MG63 (cell line): ENCODE data around the gene FMNL3. TPM values are rescaled to one million over a fixed set of nuclear protein-coding genes. Genes with fewer than 3 reads are reported as not detected.
A peak's percentile ranks its signal among the peaks of the same experiment; 100 is the strongest.
"Not testable (repeated sequence)": the region's sequence is repeated elsewhere in the genome, so short reads cannot be mapped to it uniquely, and the experiment has no call there.

ENCODE experiments used
- DNase-seq: peaks from one replicate; pipeline ENCODE4 v3.0.0-alpha.2; 2020
- H3K27me3 ChIP-seq: fragments of 250-450 bp; sonication (Bioruptor Pico); 2 replicates; pipeline ENCODE4 v1.5.1; 2020; ENCODE audit warnings: mild to moderate bottlenecking, moderate library complexity
- H3K36me3 ChIP-seq: fragments of 250-450 bp; sonication (Bioruptor Pico); 2 replicates; pipeline ENCODE4 v1.5.1; 2020; ENCODE audit warnings: mild to moderate bottlenecking, moderate library complexity
- H3K4me3 ChIP-seq: fragments of 250-450 bp; sonication (Bioruptor Pico); 2 replicates; pipeline ENCODE4 v1.5.1; 2020; ENCODE audit warnings: mild to moderate bottlenecking, moderate library complexity
- H3K9me3 ChIP-seq: fragments of 250-450 bp; sonication (Bioruptor Pico); 2 replicates; pipeline ENCODE4 v1.5.1; 2020; ENCODE audit warnings: mild to moderate bottlenecking, moderate library complexity
- total RNA-seq: library from RNA; depleted of rRNA; stranded (reverse); fragments of >200 nt; shearing (Covaris generic); gene quantifications from 2 replicates; pipeline ENCODE4 v1.2.3, GENCODE V29; 2014; ENCODE audit warnings: low replicate concordance; rRNA removed

Gene FMNL3
- total RNA-seq, result 8.8 and 12.8 TPM in 2 replicates

DNA sequence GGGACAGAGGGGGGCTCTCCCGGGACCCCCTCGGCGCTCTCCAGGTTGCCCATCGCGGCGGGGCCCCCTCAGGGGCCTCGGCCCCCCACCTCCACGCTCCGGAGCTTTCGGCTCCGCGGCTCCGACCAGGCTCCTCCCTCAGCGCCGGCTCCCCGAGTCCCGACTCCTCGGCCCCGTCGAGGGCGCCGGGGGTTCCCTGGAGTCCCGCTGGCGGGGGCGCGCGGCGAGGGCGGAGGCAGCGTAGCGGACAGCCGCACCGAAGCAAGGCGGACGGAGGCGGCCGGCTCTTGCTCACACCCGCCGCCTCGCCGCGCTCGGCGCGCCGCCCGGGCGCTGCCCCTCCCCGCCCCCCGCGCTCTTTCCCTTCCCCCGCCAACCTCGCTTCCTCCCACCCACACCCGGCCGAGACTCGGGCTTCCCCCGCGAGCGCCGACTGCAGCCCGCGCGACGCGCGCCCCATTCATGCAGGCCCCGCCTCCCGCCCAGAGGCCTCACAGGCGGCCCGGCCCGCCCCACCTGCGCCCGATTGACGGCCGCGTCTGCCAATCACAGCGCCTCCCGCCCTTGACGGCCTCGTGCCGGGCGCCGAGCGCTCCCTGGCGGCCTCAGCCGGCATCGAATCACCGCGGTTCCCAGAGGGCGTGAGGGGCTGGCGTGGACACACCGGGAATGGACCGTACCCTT is at the start of gene FMNL3:
Gene FMNL3 (minus strand): TSS at position 278 of the 684 bp plus-strand sequence. CDS start 225 bp downstream, at position 53.
- peak; percentile 97 for DNase-seq
- H3K9me3 ChIP-seq, result no peaks in the 10 kb centered on the region
- no peaks in the 10 kb centered on the region for H3K36me3 ChIP-seq
- peaks cover 16% of the 10 kb centered on the region for H3K27me3 ChIP-seq
- peak within 1 kb of the TSS; percentile 76 for H3K4me3 ChIP-seq

- Histone ChIP-seq H3K36me3 (peaks cover 82% of the 10 kb centered on the region), H3K27me3 (no peaks in the 10 kb centered on the region), H3K9me3 (peaks cover 2% of the 10 kb centered on the region; the same call in 1 of the 2 replicates), H3K4me3 (no peak overlapping the region)
- no peak for DNase-seq
Measured at GRCh38 chr12:49750996-49751393, 43.8 kb upstream of the FMNL3 start.

- Histone ChIP-seq H3K4me3 (no peak overlapping the region), H3K9me3 (peaks cover 2% of the 10 kb centered on the region; the same call in 1 of the 2 replicates), H3K36me3 (peaks cover 77% of the 10 kb centered on the region), H3K27me3 (no peaks in the 10 kb centered on the region)
- no peak for DNase-seq
Measured at GRCh38 chr12:49750027-49750995, 43.1 kb upstream of the FMNL3 start.

- H3K9me3 ChIP-seq, result peaks cover 2% of the 10 kb centered on the region; the same call in 1 of the 2 replicates
- H3K4me3 ChIP-seq, result no peak overlapping the region
- no peak for DNase-seq
- H3K36me3 ChIP-seq, result peaks cover 74% of the 10 kb centered on the region
- H3K27me3 ChIP-seq, result no peaks in the 10 kb centered on the region
Measured at GRCh38 chr12:49748800-49749199, 41.6 kb upstream of the FMNL3 start.

- DNase-seq, result no peak
- H3K36me3 ChIP-seq, result peaks cover 74% of the 10 kb centered on the region
Measured at GRCh38 chr12:49748306-49748705, 41.1 kb upstream of the FMNL3 start.

DNA sequence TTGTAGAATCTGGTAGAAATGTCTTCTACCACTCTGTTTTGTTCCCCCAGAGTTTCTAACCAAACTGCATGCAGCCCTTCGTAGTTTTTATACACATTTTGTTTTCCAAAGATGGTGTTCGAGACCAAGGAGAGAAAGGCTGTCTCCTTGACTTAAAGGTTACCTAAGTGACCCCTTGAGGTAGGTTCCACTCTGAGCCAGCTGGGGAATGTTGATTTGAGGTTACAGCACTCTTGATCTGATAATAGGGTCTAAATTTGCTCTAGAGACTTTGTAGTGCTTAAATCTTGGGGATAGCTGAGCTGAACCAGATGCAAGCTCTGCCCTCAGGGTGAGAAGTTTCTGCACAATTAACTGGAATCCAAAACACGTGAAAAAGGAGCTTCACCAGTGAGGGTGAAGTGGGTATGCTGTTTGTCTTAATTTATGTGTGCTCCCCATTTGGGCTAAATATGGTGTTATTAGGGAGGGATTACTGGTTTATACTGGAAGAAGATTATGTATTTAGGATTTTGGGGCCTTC is 37.2 kb upstream of the FMNL3 start:
- DNase-seq, result no peak
- Histone ChIP-seq H3K27me3 (no peaks in the 10 kb centered on the region), H3K4me3 (no peak overlapping the region), H3K9me3 (peaks cover 2% of the 10 kb centered on the region; the same call in 1 of the 2 replicates), H3K36me3 (peaks cover 45% of the 10 kb centered on the region)

More at GRCh38 chr12:49748306-49748705, 41.1 kb upstream of the FMNL3 start:
- Histone ChIP-seq H3K27me3 (no peaks in the 10 kb centered on the region), H3K9me3 (peaks cover 2% of the 10 kb centered on the region; the same call in 1 of the 2 replicates), H3K4me3 (no peak overlapping the region)

DNA sequence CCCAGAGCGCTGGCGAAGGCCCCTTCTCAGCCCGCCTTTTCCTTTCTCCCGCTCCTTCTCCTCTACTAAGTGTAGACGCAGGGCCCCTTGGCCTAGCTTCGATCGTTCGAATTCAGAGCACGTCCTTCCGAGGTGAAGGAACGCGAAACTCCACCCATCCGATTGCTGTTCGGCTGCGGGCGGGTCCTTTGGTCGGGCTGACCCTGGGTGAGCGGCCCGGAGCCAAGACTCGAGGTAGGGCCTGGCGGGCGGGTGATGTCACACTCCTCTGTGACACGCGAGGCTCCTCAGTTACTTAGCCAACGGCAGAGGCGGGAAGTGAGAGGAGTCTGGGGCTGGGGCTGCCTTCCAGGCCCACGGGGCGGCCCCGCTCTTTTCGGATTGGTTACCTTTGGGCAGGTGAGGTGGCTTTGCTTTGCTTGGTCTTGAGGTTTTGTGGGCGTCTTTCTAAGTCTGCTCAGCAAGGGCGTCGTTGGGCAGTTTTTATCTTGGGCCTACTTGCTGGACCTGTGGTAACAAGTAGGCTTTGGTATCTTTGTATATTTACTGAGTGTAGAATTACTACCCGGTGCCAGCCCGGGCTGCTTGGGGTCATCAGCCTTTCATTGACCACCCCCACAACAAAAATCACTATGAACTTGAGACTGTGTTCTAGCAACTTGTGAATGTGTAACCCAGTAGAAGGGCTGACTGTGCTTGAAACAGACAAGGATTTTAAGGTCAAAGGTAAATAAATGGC is 34.8 kb upstream of the FMNL3 start:
- DNase-seq, result peak; percentile 96
- Histone ChIP-seq H3K27me3 (no peaks in the 10 kb centered on the region), H3K36me3 (peaks cover 26% of the 10 kb centered on the region), H3K4me3 (peak overlapping the region; percentile 82), H3K9me3 (no peaks in the 10 kb centered on the region)

DNA sequence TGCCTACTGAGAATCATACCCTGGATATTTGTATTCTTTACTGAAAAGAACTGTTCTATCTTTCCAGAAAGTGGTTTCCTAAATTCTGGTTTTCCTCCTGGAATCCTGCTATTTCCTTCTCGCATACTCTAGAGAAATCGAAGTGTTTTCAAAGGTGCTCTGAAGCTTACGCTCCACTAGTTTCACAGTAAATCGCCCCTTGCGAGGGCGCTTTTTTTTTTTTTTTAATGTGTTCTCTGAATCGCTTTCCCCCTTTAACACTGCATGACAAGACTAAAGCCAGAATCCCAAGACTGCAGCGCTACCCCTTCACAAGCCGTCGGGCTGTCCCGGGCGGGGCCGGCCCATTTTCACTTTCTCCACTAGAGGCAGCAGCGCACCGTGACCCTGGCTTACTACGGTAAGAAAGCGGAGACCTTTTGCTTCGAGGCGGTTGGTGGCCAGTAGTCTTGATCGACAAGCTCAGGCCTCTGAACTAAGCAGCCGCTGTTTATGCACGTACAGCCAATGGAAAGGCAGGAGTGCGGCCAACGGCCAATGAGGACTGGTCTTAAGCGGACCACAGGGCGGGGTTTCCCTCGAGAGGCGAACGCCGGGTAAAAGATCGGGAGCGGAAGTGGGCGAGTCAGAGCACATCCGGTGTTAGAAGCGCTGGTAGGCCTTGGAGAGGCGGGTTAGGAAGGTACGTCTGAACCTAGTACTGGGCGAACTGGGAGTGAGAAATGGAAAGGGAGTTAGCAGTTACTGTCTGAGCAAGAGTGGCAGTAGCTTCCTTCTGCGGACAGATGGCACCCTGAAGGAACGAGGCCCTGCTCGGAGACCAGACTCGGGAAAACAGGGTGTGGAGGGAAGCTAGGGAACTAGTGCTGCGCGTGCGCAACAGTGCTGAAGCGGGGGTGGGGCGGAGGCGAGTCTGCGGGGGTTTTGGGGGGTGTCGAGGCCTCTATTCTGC is 34.0 kb upstream of the FMNL3 start, which contains the start of gene TMBIM6:
Gene TMBIM6 (plus strand): TSS at position 628 of the 952 bp plus-strand sequence. CDS start 10,937 bp downstream, outside the sequence.
- Histone ChIP-seq H3K36me3 (peaks cover 20% of the 10 kb centered on the region), H3K27me3 (no peaks in the 10 kb centered on the region), H3K4me3 (peak within 1 kb of the TSS; percentile 82), H3K9me3 (no peaks in the 10 kb centered on the region)
- DNase-seq, result peak; percentile 100

GRCh38 chr12:49740277-49740676 is 33.1 kb upstream of the FMNL3 start:
- peaks cover 17% of the 10 kb centered on the region for H3K36me3 ChIP-seq
- H3K27me3 ChIP-seq, H3K9me3 ChIP-seq: not testable (repeated sequence)

GRCh38 chr12:49738721-49739120 is 31.5 kb upstream of the FMNL3 start:
- H3K36me3 ChIP-seq, H3K4me3 ChIP-seq, DNase-seq, H3K27me3 ChIP-seq, H3K9me3 ChIP-seq: not testable (repeated sequence)

More at GRCh38 chr12:49740277-49740676, 33.1 kb upstream of the FMNL3 start:
- not testable (repeated sequence) for H3K4me3 ChIP-seq, DNase-seq

- H3K9me3 ChIP-seq, H3K36me3 ChIP-seq, DNase-seq, H3K27me3 ChIP-seq, H3K4me3 ChIP-seq: not testable (repeated sequence)
Measured at GRCh38 chr12:49734900-49735299, 27.7 kb upstream of the FMNL3 start.

- H3K27me3 ChIP-seq, result peaks cover 6% of the 10 kb centered on the region; the same call in 1 of the 2 replicates
- no peaks in the 10 kb centered on the region for H3K36me3 ChIP-seq
- no peak overlapping the region for H3K4me3 ChIP-seq
- DNase-seq, result no peak
- H3K9me3 ChIP-seq, result no peaks in the 10 kb centered on the region
Measured at GRCh38 chr12:49733219-49734017, 26.2 kb upstream of the FMNL3 start.

DNA sequence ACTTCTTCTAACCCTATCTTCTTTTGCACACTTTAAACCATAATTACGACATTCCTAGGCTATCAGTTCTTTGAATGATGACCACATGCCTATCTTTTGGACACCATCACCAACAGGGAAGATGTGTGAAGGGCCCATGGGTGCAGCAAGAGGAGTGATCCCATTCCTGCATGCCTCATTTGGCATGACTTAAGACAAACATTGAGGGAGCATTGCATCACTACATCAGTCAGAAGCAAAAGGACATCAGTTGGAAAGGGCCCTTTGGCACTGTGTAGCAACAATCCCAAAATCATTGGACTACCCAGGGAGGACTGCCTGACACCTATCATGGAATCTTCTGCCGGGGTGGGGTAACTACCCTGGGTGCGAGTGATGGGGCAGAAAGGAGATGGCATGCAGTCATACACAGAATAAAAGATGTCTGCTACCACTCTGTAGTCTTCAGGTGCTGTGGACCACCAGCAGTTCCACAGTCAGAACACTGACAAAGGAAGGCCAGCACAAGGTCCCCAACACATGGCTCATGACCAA is 23.4 kb upstream of the FMNL3 start:
- no peak for DNase-seq
- Histone ChIP-seq H3K36me3 (no peaks in the 10 kb centered on the region), H3K4me3 (no peak overlapping the region), H3K9me3 (no peaks in the 10 kb centered on the region), H3K27me3 (peaks cover 13% of the 10 kb centered on the region)

GRCh38 chr12:49730050-49730449 is 22.8 kb upstream of the FMNL3 start:
- no peaks in the 10 kb centered on the region for H3K36me3 ChIP-seq
- peaks cover 18% of the 10 kb centered on the region for H3K27me3 ChIP-seq
- no peaks in the 10 kb centered on the region for H3K9me3 ChIP-seq
- H3K4me3 ChIP-seq, result no peak overlapping the region
- no peak for DNase-seq
